Mammary epithelial cell (primary cell): ENCODE data around the gene EVC2.

Source experiments
- CTCF ChIP-seq, 2 donors: IDR thresholded peaks in 1 of 2; conservative IDR thresholded peaks in 1 of 2; 2 replicates each; pipeline ENCODE4 v1.5.1; 2011 to 2012; ENCODE audit warnings: inconsistent platforms in 2 of 2, low read length in 2 of 2, mild to moderate bottlenecking in 2 of 2, control low read depth in 1 of 2, low read depth in 1 of 2; ENCODE audit not compliant: insufficient read depth in 1 of 2; ENCODE audit errors: extremely low read depth in 1 of 2
- EZH2 ChIP-seq: IDR thresholded peaks from 2 replicates; pipeline ENCODE4 v1.6.1; 2012; ENCODE audit warnings: low read length, inconsistent platforms, borderline replicate concordance

- TF ChIP-seq CTCF (conservative IDR thresholded peaks at IDR 0.05 in 1 of 2, IDR thresholded peaks at IDR 0.05 in 1 of 2; ENCODE audit: extremely low read depth in 1 of 2, insufficient read depth in 1 of 2, low read depth in 1 of 2, low read length in 2 of 2) (no peak), EZH2 (no peak)
Measured at GRCh38 chr4:5718411-5718810, 10.1 kb upstream of the EVC2 start.
